Measurements from ENCODE around the gene SEMA4F. TPM values are rescaled to one million over a fixed set of nuclear protein-coding genes. Genes with fewer than 3 reads are reported as not detected.

SEMA4F gene
- total RNA-seq, 1 donor from 2014 or later = 5.9 TPM

GRCh38 chr2:74658516-74658915, 4.5 kb downstream of the SEMA4F start:
- intact Hi-C loops (cut with micrococcal nuclease) = loop anchor here (10.0 kb wide), 1 partner anchor 154 kb away; the partner anchor contains the start of gene PCGF1

- intact Hi-C loops (cut with micrococcal nuclease) = loop anchor here (10.0 kb wide), 1 partner anchor 155 kb away; the partner anchor contains the start of gene PCGF1
Observed at GRCh38 chr2:74659462-74659861, 5.4 kb downstream of the SEMA4F start.

- intact Hi-C loops (cut with micrococcal nuclease) = no loop called here
Observed at GRCh38 chr2:74668087-74668486, 14.0 kb downstream of the SEMA4F start.

- intact Hi-C loops (cut with micrococcal nuclease) = no loop called here
Observed at GRCh38 chr2:74670263-74670662, 16.2 kb downstream of the SEMA4F start.

GRCh38 chr2:74671479-74671878, 17.4 kb downstream of the SEMA4F start:
- intact Hi-C loops (cut with micrococcal nuclease) = no loop called here

- intact Hi-C loops (cut with micrococcal nuclease) = no loop called here
Observed at GRCh38 chr2:74673826-74674528, 19.9 kb downstream of the SEMA4F start.

GRCh38 chr2:74675090-74675489, 21.0 kb downstream of the SEMA4F start:
- intact Hi-C loops (cut with micrococcal nuclease) = no loop called here

GRCh38 chr2:74676331-74676730, 22.3 kb downstream of the SEMA4F start:
- intact Hi-C loops (cut with micrococcal nuclease) = no loop called here

- intact Hi-C loops (cut with micrococcal nuclease) = no loop called here
Observed at GRCh38 chr2:74679615-74680014, 25.6 kb downstream of the SEMA4F start.

- intact Hi-C loops (cut with micrococcal nuclease) = no loop called here
Observed at GRCh38 chr2:74682501-74682900, 28.5 kb downstream of the SEMA4F start.

- intact Hi-C loops (cut with micrococcal nuclease) = no loop called here
Observed at GRCh38 chr2:74685408-74685807, 31.4 kb downstream of the SEMA4F start.

GRCh38 chr2:74688881-74689280, 34.8 kb downstream of the SEMA4F start:
- intact Hi-C loops (cut with micrococcal nuclease) = no loop called here

- intact Hi-C loops (cut with micrococcal nuclease) = loop anchor here (2.0 kb wide), 1 partner anchor 187 kb away; no protein-coding TSS in a partner anchor
Observed at GRCh38 chr2:74689671-74690070, 35.6 kb downstream of the SEMA4F start.

- intact Hi-C loops (cut with micrococcal nuclease) = loop anchor here (2.0 kb wide), 1 partner anchor 186 kb away; no protein-coding TSS in a partner anchor
Observed at GRCh38 chr2:74690571-74690970, 36.5 kb downstream of the SEMA4F start.

GRCh38 chr2:74691929-74692328, 37.9 kb downstream of the SEMA4F start:
- intact Hi-C loops (cut with micrococcal nuclease) = loop anchor here (2.0 kb wide), 1 partner anchor 185 kb away; no protein-coding TSS in a partner anchor

GRCh38 chr2:74693213-74693612, 39.2 kb downstream of the SEMA4F start:
- intact Hi-C loops (cut with micrococcal nuclease) = no loop called here

GRCh38 chr2:74693668-74694067, 39.6 kb downstream of the SEMA4F start:
- intact Hi-C loops (cut with micrococcal nuclease) = no loop called here

- intact Hi-C loops (cut with micrococcal nuclease) = no loop called here
Observed at GRCh38 chr2:74694281-74694680, 40.2 kb downstream of the SEMA4F start.

- intact Hi-C loops (cut with micrococcal nuclease) = no loop called here
Observed at GRCh38 chr2:74695663-74696062, 41.6 kb downstream of the SEMA4F start.

- intact Hi-C loops (cut with micrococcal nuclease) = no loop called here
Observed at GRCh38 chr2:74696829-74697228, 42.8 kb downstream of the SEMA4F start.

- intact Hi-C loops (cut with micrococcal nuclease) = no loop called here
Observed at GRCh38 chr2:74700643-74701372, 46.8 kb downstream of the SEMA4F start.

GRCh38 chr2:74702001-74702715, 48.1 kb downstream of the SEMA4F start:
- intact Hi-C loops (cut with micrococcal nuclease) = no loop called here

Data from T-helper 2 cell treated with Interferon-gamma antibody and Interleukin-4, amounts not matched to agents 100 ng/mL and 5 ng/mL, for 36 hours (primary cell).